AG20443 (cell line): ENCODE results near the gene FBXW9.
A peak's percentile ranks its signal among the peaks of the same experiment; 100 is the strongest.
"Not testable (repeated sequence)": the region's sequence is repeated elsewhere in the genome, so short reads cannot be mapped to it uniquely, and the experiment has no call there.

Experiments used
- DNase-seq: peaks from one replicate; pipeline ENCODE4 v3.0.0; 2012; ENCODE audit warnings: low spot score, mixed read lengths

FBXW9 gene

GRCh38 chr19:12696366-12697335 is at the start of gene FBXW9:
TSS of gene FBXW9 (minus strand) at chr19:12696631. CDS start at chr19:12696581, 50 bp downstream.
- DNase-seq: peak; percentile 97

- no peak for DNase-seq
Observed at GRCh38 chr19:12745166-12745897, 48.9 kb upstream of the FBXW9 start.

- DNase-seq: no peak
Observed at GRCh38 chr19:12737835-12738351, 41.5 kb upstream of the FBXW9 start.

GRCh38 chr19:12736995-12737834 is 40.8 kb upstream of the FBXW9 start, which contains the start of gene GET3:
TSS of gene GET3 (plus strand) at chr19:12737497. CDS start at chr19:12737506, 9 bp downstream.
- DNase-seq: peak; percentile 93

DNA sequence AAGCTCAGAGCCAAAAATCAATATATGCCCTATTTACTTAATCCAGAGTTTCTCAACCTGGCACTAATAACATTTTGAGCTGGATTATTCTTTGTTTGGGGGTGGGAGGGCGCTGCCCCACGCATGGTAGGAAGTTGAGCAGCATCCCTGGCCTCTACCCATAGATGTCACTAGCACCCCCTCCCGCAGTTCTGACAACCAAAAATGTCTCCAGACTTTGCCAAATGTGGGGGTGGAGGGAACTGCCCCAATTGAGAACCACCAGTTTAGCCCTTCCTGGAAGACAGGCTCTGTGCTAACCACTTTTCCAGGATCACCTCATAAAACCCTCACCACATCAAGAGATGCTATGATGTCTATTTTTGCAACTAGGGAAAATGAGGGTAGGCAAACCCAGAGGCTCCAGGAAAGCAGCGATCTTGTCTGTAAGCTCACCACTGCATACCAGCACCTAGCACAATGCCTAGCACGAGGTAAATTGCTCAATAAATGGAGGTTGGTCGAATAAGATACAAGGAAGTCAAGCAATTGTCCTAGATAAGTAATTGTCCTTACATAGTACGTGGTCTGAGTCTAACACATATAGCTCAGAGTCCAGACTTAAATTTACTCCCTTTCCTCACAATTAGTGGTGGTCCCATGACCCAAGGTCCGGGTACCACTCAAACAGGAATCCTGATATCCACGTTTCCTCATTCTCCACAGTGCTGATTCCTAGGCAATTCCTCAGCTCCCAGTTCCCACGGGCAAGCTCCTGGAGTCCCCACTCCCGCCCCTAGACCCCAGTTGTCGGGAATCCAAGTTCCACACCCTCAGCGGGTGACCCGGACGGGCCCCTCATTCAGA is 37.2 kb upstream of the FBXW9 start:
- DNase-seq: peak; percentile 57

GRCh38 chr19:12731337-12731736 is 34.9 kb upstream of the FBXW9 start:
- DNase-seq: no peak

DNA sequence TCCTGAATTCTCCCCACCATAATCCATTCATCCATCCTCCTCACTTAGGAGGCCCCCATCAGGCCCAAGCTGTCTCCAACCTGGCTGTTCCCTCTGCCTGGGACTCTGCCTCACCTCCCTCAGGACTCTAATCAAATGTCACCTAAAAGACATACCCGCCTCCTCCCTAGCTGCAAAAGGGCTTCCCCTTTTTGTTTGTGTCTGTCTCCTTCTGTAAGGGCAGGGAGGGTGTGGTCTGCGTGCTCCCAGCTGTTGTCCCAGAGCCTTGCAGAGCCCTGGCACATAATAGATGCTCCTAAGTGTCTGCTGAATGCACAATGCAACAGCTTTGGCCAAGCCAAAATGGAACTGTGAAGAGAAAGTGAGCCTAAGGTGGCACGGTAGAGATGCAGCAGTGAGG is 33.6 kb upstream of the FBXW9 start:
- no peak for DNase-seq

DNA sequence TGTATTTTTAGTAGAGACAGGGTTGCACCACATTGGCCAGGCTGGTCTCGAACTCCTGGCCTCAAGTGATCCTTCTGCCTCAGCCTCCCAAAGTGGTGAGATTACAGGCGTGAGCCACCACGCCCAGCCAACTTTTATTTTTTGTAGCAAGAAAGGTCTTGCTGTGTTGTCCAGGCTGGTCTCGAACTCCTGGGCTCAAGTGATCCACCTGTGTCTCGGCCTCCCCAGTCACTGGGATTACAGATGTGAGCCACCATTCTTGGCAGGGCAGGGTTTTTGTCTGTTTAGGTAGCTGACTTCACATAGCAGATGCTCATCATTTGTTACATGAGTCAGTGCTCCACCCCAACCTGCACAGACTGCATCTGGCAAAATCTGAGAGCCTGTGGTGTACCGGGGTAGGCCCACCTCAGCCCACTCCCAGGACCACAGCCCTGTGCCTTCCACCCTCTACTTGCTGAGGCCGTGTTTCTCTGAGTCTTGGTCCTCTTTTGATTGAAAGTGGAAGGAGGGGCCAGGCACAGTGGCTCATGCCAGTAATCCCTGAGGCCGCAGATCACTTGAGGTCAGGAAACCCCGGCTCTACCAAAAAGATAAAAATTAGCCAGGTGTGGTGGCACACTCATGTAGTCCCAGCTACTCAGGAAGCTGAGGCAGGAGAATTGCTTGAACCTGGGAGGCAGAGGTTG is 31.5 kb upstream of the FBXW9 start:
- no peak for DNase-seq

DNA sequence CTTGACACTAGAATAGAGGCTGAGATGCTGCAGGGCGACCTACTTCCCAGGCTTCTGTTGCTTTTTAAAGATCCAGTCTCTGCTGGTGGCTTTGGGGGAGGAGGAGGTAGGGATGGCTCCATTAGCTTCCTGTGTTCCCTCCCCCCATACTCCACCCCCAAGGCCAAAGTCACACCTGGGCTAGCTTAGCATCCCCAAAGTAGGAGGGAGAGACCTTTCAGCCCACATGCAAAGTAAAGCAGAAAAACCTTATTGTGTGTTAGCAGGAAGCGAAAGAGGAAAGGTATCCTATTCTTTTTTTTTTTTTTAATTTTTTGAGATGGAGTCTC is 30.5 kb upstream of the FBXW9 start:
- DNase-seq: no peak

GRCh38 chr19:12725612-12726011 is 29.2 kb upstream of the FBXW9 start:
- not testable (repeated sequence) for DNase-seq

GRCh38 chr19:12723641-12724426 is 27.4 kb upstream of the FBXW9 start, which contains the start of gene TNPO2:
TSS of gene TNPO2 (minus strand) at chr19:12723932. CDS start at chr19:12720977, 2,955 bp downstream.
- DNase-seq: peak; percentile 70

- DNase-seq: no peak
Observed at GRCh38 chr19:12723381-12723640, 26.9 kb upstream of the FBXW9 start.

GRCh38 chr19:12722566-12723380 is 26.3 kb upstream of the FBXW9 start:
- DNase-seq: peak; percentile 97

DNA sequence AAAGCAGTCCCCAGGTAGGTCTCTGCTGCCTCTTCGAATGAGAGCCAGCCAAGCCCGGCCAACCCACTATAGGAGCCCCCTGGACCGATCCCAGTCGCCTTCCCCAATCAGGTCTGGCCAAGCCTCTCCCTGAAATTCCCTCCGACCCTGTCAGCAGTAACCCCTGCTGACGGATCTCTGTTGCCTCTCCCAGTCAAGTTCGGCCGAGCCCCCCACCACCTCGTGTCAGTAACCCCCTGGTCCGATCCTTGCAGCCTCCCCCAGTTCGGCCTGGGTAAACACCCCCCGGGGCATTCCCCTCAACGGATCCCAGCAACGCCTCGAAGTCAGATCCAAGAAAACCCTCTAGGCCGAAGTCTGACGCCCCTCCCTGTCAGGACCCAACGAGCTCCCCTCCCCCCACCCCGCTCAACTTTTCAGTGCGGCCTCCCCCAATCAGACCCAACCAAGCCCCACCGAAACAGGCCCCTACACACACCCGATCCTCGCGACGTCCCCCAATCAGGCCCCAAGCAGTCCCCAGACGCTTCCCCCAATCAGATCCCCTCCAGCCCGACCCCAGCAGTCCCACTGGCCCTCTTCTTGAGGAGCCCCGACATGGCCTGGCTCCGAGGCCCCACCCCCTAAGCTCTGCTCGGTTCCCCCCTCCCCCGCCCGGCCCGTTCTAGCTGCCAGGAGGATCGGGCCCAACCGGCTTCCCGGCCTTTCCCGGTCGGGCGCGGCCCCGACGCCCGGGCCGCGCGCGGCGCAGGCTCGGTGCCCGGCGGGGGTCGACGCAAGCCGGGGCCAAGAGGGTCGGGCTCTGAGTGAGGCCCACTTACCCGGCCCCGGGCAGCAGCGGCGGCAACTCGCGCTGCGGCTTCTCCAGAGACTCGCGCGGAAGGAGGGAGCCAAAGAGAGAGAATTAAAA is 25.5 kb upstream of the FBXW9 start:
- DNase-seq: peak; percentile 84

GRCh38 chr19:12720851-12721655 is 24.6 kb upstream of the FBXW9 start:
- DNase-seq: peak; percentile 47

- DNase-seq: no peak
Observed at GRCh38 chr19:12720296-12720695, 23.9 kb upstream of the FBXW9 start.

DNA sequence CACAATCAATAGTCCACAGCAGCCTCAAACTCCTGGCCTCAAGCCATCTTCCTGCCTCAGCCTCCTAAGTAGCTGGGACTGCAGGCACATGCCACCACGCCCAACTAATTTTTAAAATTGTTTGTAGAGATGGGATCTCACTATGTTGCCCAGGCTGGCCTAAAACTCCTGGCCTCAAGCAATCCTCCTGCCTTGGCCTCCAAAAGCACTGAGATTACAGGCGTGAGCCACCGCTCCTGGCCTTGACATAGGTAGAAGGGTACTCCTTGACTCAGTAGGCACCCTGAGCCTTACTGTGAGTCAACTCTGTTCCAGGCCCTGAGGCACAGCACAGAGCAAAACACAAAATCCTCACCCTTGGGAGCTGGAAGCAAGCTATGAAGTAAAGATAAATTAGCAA is 19.5 kb upstream of the FBXW9 start:
- no peak for DNase-seq
